Kidney glomerular epithelial cell (primary cell): ENCODE data around the gene INS.

Experiments
- DNase-seq: peaks from one replicate; lab custom pipeline; 2025; lab: John Stamatoyannopoulos, UW

Gene INS

GRCh38 chr11:2143799-2144543, 17.0 kb downstream of the INS start:
- DNase-seq: no peak

GRCh38 chr11:2143477-2143798, 17.6 kb downstream of the INS start:
- no peak for DNase-seq

- peak; percentile 6 for DNase-seq
These were observed 18.2 kb downstream of the INS start for GRCh38 chr11:2142762-2143202.

GRCh38 chr11:2142300-2142759, 18.7 kb downstream of the INS start:
- no peak for DNase-seq

- no peak for DNase-seq
These were observed 20.3 kb downstream of the INS start for GRCh38 chr11:2140411-2141400.

- DNase-seq: no peak
These were observed 21.2 kb downstream of the INS start for GRCh38 chr11:2139621-2140337.

- no peak for DNase-seq
These were observed 21.9 kb downstream of the INS start, which contains the start of gene IGF2 for GRCh38 chr11:2139123-2139521. Gene IGF2, minus strand, starts transcription at chr11:2139389. Its CDS starts 3,866 bp downstream, at chr11:2135523.

GRCh38 chr11:2138431-2139122, 22.4 kb downstream of the INS start:
- DNase-seq: no peak

- DNase-seq: no peak
These were observed 23.0 kb downstream of the INS start for GRCh38 chr11:2138068-2138430.

- no peak for DNase-seq
These were observed 23.6 kb downstream of the INS start for GRCh38 chr11:2137202-2138067.

- DNase-seq: no peak
These were observed 24.1 kb downstream of the INS start for GRCh38 chr11:2136952-2137201.

GRCh38 chr11:2136209-2136951, 24.6 kb downstream of the INS start:
- no peak for DNase-seq

- DNase-seq: no peak
These were observed 25.3 kb downstream of the INS start for GRCh38 chr11:2135648-2136201.

- DNase-seq: no peak
These were observed 25.9 kb downstream of the INS start for GRCh38 chr11:2135018-2135569.

GRCh38 chr11:2134022-2135010, 26.7 kb downstream of the INS start:
- DNase-seq: no peak

GRCh38 chr11:2133241-2134021, 27.6 kb downstream of the INS start:
- no peak for DNase-seq

GRCh38 chr11:2132874-2133240, 28.2 kb downstream of the INS start:
- no peak for DNase-seq

- no peak for DNase-seq
These were observed 28.8 kb downstream of the INS start for GRCh38 chr11:2132246-2132645.
